ENCODE data around the gene SCN4A. TPM values are rescaled to one million over a fixed set of nuclear protein-coding genes. Genes with fewer than 3 reads are reported as not detected.
A peak's percentile ranks its signal among the peaks of the same experiment; 100 is the strongest.

The SCN4A gene
- total RNA-seq, 2 experiments from 2014 or later, result 0.33 to 0.75 TPM

- POLR2A ChIA-PET, result no interaction called here
- Mint-ChIP-seq H3K27ac (no peak overlapping the region), H3K27me3 (no peaks in the 10 kb centered on the region), H3K9me3 (no peaks in the 10 kb centered on the region), H3K4me1 (ENCODE audit: low read depth) (peaks cover 42% of the 10 kb centered on the region), H3K4me3 (peak overlapping the region; percentile 54), H3K36me3 (no peaks in the 10 kb centered on the region)
- CTCF ChIA-PET, result interaction anchor here (0.8 to 3.1 kb wide), 23 partner anchors 13 to 144 kb away, joined by 3 to 48 read pairs (median 6); partner anchors contain the start of genes CD79B, CSHL1, GH1 and ICAM2
- intact Hi-C loops (cut with micrococcal nuclease), result loop anchor here (1.0 to 5.0 kb wide), 3 partner anchors 37 to 70 kb away; partner anchors contain the start of gene CD79B
- no peak for DNase-seq
Observed at GRCh38 chr17:63989622-63990345, 17.1 kb upstream of the SCN4A start.

- no peak overlapping the region for H3K4me3 Mint-ChIP-seq
- H3K9me3 Mint-ChIP-seq, result no peaks in the 10 kb centered on the region
- POLR2A ChIA-PET, result no interaction called here
- peaks cover 41% of the 10 kb centered on the region for H3K4me1 Mint-ChIP-seq (ENCODE audit: low read depth)
- intact Hi-C loops (cut with micrococcal nuclease), result loop anchor here (5.0 kb wide), 1 partner anchor 57 kb away; the partner anchor contains the start of gene CD79B
- no peaks in the 10 kb centered on the region for H3K27me3 Mint-ChIP-seq
- CTCF ChIA-PET, result interaction anchor here (1.0 to 3.6 kb wide), 3 partner anchors 12 to 70 kb away, joined by 6 to 25 read pairs (median 12); partner anchors contain the start of gene GH1
- no peak overlapping the region for H3K27ac Mint-ChIP-seq
- no peak for DNase-seq
- H3K36me3 Mint-ChIP-seq, result no peaks in the 10 kb centered on the region
Observed at GRCh38 chr17:63988741-63989621, 16.3 kb upstream of the SCN4A start.

- H3K27me3 Mint-ChIP-seq, result no peaks in the 10 kb centered on the region
- H3K4me1 Mint-ChIP-seq (ENCODE audit: low read depth), result peaks cover 34% of the 10 kb centered on the region
- intact Hi-C loops (cut with micrococcal nuclease), result loop anchor here (5.0 kb wide), 1 partner anchor 56 kb away; the partner anchor contains the start of gene CD79B
- ChIA-PET CTCF (interaction anchor here (0.8 to 3.6 kb wide), 6 partner anchors 9 to 146 kb away, joined by 3 to 25 read pairs (median 3); partner anchors contain the start of gene GH1), POLR2A (no interaction called here)
- H3K4me3 Mint-ChIP-seq, result no peak overlapping the region
- H3K27ac Mint-ChIP-seq, result no peak overlapping the region
- H3K36me3 Mint-ChIP-seq, result no peaks in the 10 kb centered on the region
- H3K9me3 Mint-ChIP-seq, result no peaks in the 10 kb centered on the region
- no peak for DNase-seq
Observed at GRCh38 chr17:63988127-63988478, 15.4 kb upstream of the SCN4A start.

GRCh38 chr17:63987221-63988126 lies 14.8 kb upstream of the SCN4A start:
- intact Hi-C loops (cut with micrococcal nuclease), result loop anchor here (5.0 kb wide), 1 partner anchor 55 kb away; the partner anchor contains the start of gene CD79B
- H3K4me3 Mint-ChIP-seq, result no peak overlapping the region
- no peaks in the 10 kb centered on the region for H3K27me3 Mint-ChIP-seq
- no peaks in the 10 kb centered on the region for H3K36me3 Mint-ChIP-seq
- ChIA-PET CTCF (interaction anchor here (0.8 to 4.5 kb wide), 9 partner anchors 9 to 146 kb away, joined by 3 to 26 read pairs (median 4); partner anchors contain the start of gene GH1), POLR2A (interaction anchor here (3.1 kb wide), 1 partner anchor 33 kb away, joined by 9 read pairs; the partner anchor contains the start of gene ICAM2)
- no peak overlapping the region for H3K27ac Mint-ChIP-seq
- peaks cover 31% of the 10 kb centered on the region for H3K4me1 Mint-ChIP-seq (ENCODE audit: low read depth)
- H3K9me3 Mint-ChIP-seq, result peaks cover 4% of the 10 kb centered on the region
- DNase-seq, result no peak

GRCh38 chr17:63986821-63987220 lies 14.1 kb upstream of the SCN4A start:
- Mint-ChIP-seq H3K9me3 (peaks cover 9% of the 10 kb centered on the region), H3K27ac (no peak overlapping the region), H3K4me1 (ENCODE audit: low read depth) (peaks cover 30% of the 10 kb centered on the region), H3K4me3 (no peak overlapping the region), H3K36me3 (no peaks in the 10 kb centered on the region), H3K27me3 (no peaks in the 10 kb centered on the region)
- intact Hi-C loops (cut with micrococcal nuclease), result loop anchor here (5.0 kb wide), 1 partner anchor 55 kb away; the partner anchor contains the start of gene CD79B
- POLR2A ChIA-PET, result interaction anchor here (0.6 to 3.1 kb wide), 2 partner anchors 20 to 33 kb away, joined by 3 to 9 read pairs; partner anchors contain the start of gene ICAM2
- DNase-seq, result no peak
- CTCF ChIA-PET, result interaction anchor here (0.8 to 4.5 kb wide), 9 partner anchors 10 to 629 kb away, joined by 3 to 26 read pairs (median 4); partner anchors contain the start of gene GH1

- ChIA-PET POLR2A (interaction anchor here (3.1 kb wide), 1 partner anchor 34 kb away, joined by 9 read pairs; the partner anchor contains the start of gene ICAM2), CTCF (interaction anchor here (0.6 to 4.5 kb wide), 13 partner anchors 9 to 603 kb away, joined by 3 to 26 read pairs (median 4); partner anchors contain the start of genes CD79B and GH1)
- H3K27me3 Mint-ChIP-seq, result no peaks in the 10 kb centered on the region
- peak overlapping the region; percentile 20 for H3K4me3 Mint-ChIP-seq
- no peak for DNase-seq
- H3K36me3 Mint-ChIP-seq, result no peaks in the 10 kb centered on the region
- H3K27ac Mint-ChIP-seq, result peak overlapping the region; percentile 80
- peaks cover 12% of the 10 kb centered on the region for H3K9me3 Mint-ChIP-seq
- H3K4me1 Mint-ChIP-seq (ENCODE audit: low read depth), result peaks cover 25% of the 10 kb centered on the region
- intact Hi-C loops (cut with micrococcal nuclease), result loop anchor here (1.0 to 5.0 kb wide), 2 partner anchors 17 to 53 kb away; partner anchors contain the start of gene CD79B
Observed at GRCh38 chr17:63985387-63986140, 12.8 kb upstream of the SCN4A start.

GRCh38 chr17:63984651-63985386 lies 12.1 kb upstream of the SCN4A start:
- DNase-seq, result peak; percentile 82
- intact Hi-C loops (cut with micrococcal nuclease), result loop anchor here (1.0 to 5.0 kb wide), 2 partner anchors 17 to 53 kb away; partner anchors contain the start of gene CD79B
- Mint-ChIP-seq H3K27ac (peak overlapping the region; percentile 80), H3K4me1 (ENCODE audit: low read depth) (peaks cover 18% of the 10 kb centered on the region), H3K4me3 (peak overlapping the region; percentile 20), H3K9me3 (peaks cover 12% of the 10 kb centered on the region), H3K27me3 (no peaks in the 10 kb centered on the region), H3K36me3 (no peaks in the 10 kb centered on the region)
- CTCF ChIA-PET, result interaction anchor here (0.6 to 4.5 kb wide), 10 partner anchors 8 to 603 kb away, joined by 3 to 26 read pairs (median 6); partner anchors contain the start of genes CD79B and GH1
- POLR2A ChIA-PET, result interaction anchor here (3.1 kb wide), 1 partner anchor 35 kb away, joined by 9 read pairs; the partner anchor contains the start of gene ICAM2

- ChIA-PET CTCF (interaction anchor here (2.0 to 4.5 kb wide), 3 partner anchors 38 to 149 kb away, joined by 8 to 26 read pairs (median 20); no protein-coding TSS in a partner anchor), POLR2A (interaction anchor here (3.1 kb wide), 1 partner anchor 36 kb away, joined by 9 read pairs; the partner anchor contains the start of gene ICAM2)
- peaks cover 12% of the 10 kb centered on the region for H3K9me3 Mint-ChIP-seq
- H3K27me3 Mint-ChIP-seq, result no peaks in the 10 kb centered on the region
- no peaks in the 10 kb centered on the region for H3K36me3 Mint-ChIP-seq
- no peak for DNase-seq
- no peak overlapping the region for H3K27ac Mint-ChIP-seq
- H3K4me3 Mint-ChIP-seq, result no peak overlapping the region
- H3K4me1 Mint-ChIP-seq (ENCODE audit: low read depth), result peaks cover 18% of the 10 kb centered on the region
- intact Hi-C loops (cut with micrococcal nuclease), result no loop called here
Observed at GRCh38 chr17:63984236-63984635, 11.5 kb upstream of the SCN4A start.

GRCh38 chr17:63983320-63983719 lies 10.6 kb upstream of the SCN4A start:
- CTCF ChIA-PET, result interaction anchor here (0.7 to 4.5 kb wide), 4 partner anchors 10 to 64 kb away, joined by 3 to 26 read pairs (median 12); no protein-coding TSS in a partner anchor
- H3K9me3 Mint-ChIP-seq, result peaks cover 12% of the 10 kb centered on the region
- POLR2A ChIA-PET, result no interaction called here
- intact Hi-C loops (cut with micrococcal nuclease), result no loop called here
- H3K27me3 Mint-ChIP-seq, result no peaks in the 10 kb centered on the region
- H3K4me3 Mint-ChIP-seq, result no peak overlapping the region
- no peak overlapping the region for H3K27ac Mint-ChIP-seq
- DNase-seq, result no peak
- H3K36me3 Mint-ChIP-seq, result no peaks in the 10 kb centered on the region
- H3K4me1 Mint-ChIP-seq (ENCODE audit: low read depth), result peaks cover 18% of the 10 kb centered on the region

All from activated CD4-positive, alpha-beta memory T cell treated with anti-CD3 and anti-CD28 coated beads for 36 hours (primary cell).